Endothelial cell of umbilical vein (primary cell): ENCODE results near the gene PRKCG. TPM values are rescaled to one million over a fixed set of nuclear protein-coding genes. Genes with fewer than 3 reads are reported as not detected.
A peak's percentile ranks its signal among the peaks of the same experiment; 100 is the strongest.

Source experiments
- BruUV-seq: library from RNA; stranded (reverse); fragments of 400-500 nt; replicated peaks from 2 replicates; lab custom pipeline; 2021; lab: Mats Ljungman, UMichigan
- CTCF ChIA-PET: fragments of 300-600, 350-600 bp; sonication (Branson Sonifier 250); formaldehyde crosslinking; loops from one replicate; lab custom pipeline; 2021; ENCODE audit warnings: antibody characterized with exemption, inconsistent platforms; lab: Charles Lee
- POLR2A ChIA-PET: fragments of 300-600, 350-600 bp; sonication (Branson Sonifier 250); formaldehyde crosslinking; loops from one replicate; lab custom pipeline; 2021; ENCODE audit warnings: antibody characterized with exemption, inconsistent platforms; lab: Charles Lee
- DNase-seq: peaks from one replicate; pipeline ENCODE4 v3.0.0-alpha.2; 2011; ENCODE audit warnings: low read depth, low spot score
- FAIRE-seq: peaks from 2 replicates; lab custom pipeline; 2011; peaks lifted over from hg19 to GRCh38; lab: Jason Lieb, UNC
- H2AFZ ChIP-seq: 2 replicates; pipeline ENCODE4 v1.6.0; 2012; ENCODE audit warnings: low read depth, low read length, control low read depth, inconsistent platforms
- H3K27ac ChIP-seq: 2 replicates; pipeline ENCODE4 v1.5.1; 2011; ENCODE audit warnings: low read depth, mild to moderate bottlenecking, control low read depth, low read length, moderate library complexity; ENCODE audit not compliant: insufficient read depth
- H3K27me3 ChIP-seq, 2 experiments: 2 replicates each; pipeline versions ENCODE4 v1.6.0 to v1.6.1; 2011; ENCODE audit warnings: low read length in 2 of 2, mixed read lengths in 1 of 2; ENCODE audit not compliant: control insufficient read depth in 2 of 2, insufficient read depth in 2 of 2
- H3K36me3 ChIP-seq, 2 experiments: 2 replicates in 1 of 2; 3 replicates in 1 of 2; pipeline ENCODE4 v1.5.1; 2011; ENCODE audit warnings: low read length in 2 of 2, mild to moderate bottlenecking in 1 of 2, moderate library complexity in 1 of 2; ENCODE audit not compliant: control insufficient read depth in 2 of 2, insufficient read depth in 2 of 2; ENCODE audit errors: extremely low read depth in 1 of 2
- H3K4me1 ChIP-seq: 3 replicates; pipeline ENCODE4 v1.5.1; 2011; ENCODE audit warnings: mild to moderate bottlenecking, low read length; ENCODE audit not compliant: control insufficient read depth, insufficient read depth; ENCODE audit errors: extremely low read depth
- H3K4me2 ChIP-seq: 2 replicates; pipeline ENCODE4 v1.6.1; 2011; ENCODE audit warnings: low read length, control low read depth, mixed read lengths; ENCODE audit not compliant: insufficient read depth
- H3K4me3 ChIP-seq, 3 experiments: fragments of 200-600 bp in 1 of 3; sonication (generic), shearing (Covaris generic) in 1 of 3; replicated peaks in 1 of 3; 2 replicates each; pipeline ENCODE4 v1.5.1; 2011 to 2016; ENCODE audit warnings: control low read depth in 3 of 3, low read length in 3 of 3, mild to moderate bottlenecking in 2 of 3, inconsistent platforms in 1 of 3, low read depth in 1 of 3, moderate library complexity in 1 of 3; ENCODE audit not compliant: insufficient read depth in 1 of 3
- H3K79me2 ChIP-seq: 2 replicates; pipeline ENCODE4 v1.6.0; 2012; ENCODE audit warnings: low read length, inconsistent platforms; ENCODE audit not compliant: control insufficient read depth, insufficient read depth
- H3K9ac ChIP-seq: replicated peaks from 2 replicates; pipeline ENCODE3; 2011; ENCODE audit warnings: low read length, control low read depth; ENCODE audit not compliant: insufficient read depth; ENCODE audit errors: extremely low read depth
- H3K9me1 ChIP-seq: replicated peaks from 3 replicates; pipeline ENCODE4 v1.6.0; 2011; ENCODE audit warnings: mild to moderate bottlenecking, low read length; ENCODE audit not compliant: control insufficient read depth, insufficient read depth; ENCODE audit errors: extremely low read depth
- H3K9me3 ChIP-seq: replicated peaks from 2 replicates; pipeline ENCODE4 v1.5.1; 2012; ENCODE audit warnings: low read length, inconsistent platforms; ENCODE audit not compliant: control insufficient read depth, insufficient read depth
- H4K20me1 ChIP-seq: replicated peaks from 2 replicates; pipeline ENCODE3; 2011; ENCODE audit warnings: mild to moderate bottlenecking, low read length; ENCODE audit not compliant: control insufficient read depth, insufficient read depth; ENCODE audit errors: extremely low read depth
- EZH2 ChIP-seq: IDR thresholded peaks from 2 replicates; pipeline ENCODE4 v1.6.1; 2012; ENCODE audit warnings: borderline replicate concordance, low read depth, mild to moderate bottlenecking, moderate library complexity, low read length, inconsistent platforms; ENCODE audit not compliant: severe bottlenecking
- FOS ChIP-seq: IDR thresholded peaks from 2 replicates; pipeline ENCODE4 v1.6.1; 2011; ENCODE audit warnings: mild to moderate bottlenecking, low read length, moderate library complexity, borderline replicate concordance; ENCODE audit not compliant: insufficient read depth
- GATA2 ChIP-seq: IDR thresholded peaks from 2 replicates; pipeline ENCODE4 v1.7.0; 2011; ENCODE audit warnings: low read depth, mild to moderate bottlenecking, moderate library complexity, mixed read lengths, low read length; ENCODE audit not compliant: insufficient read length, insufficient read depth
- JUN ChIP-seq: IDR thresholded peaks from 2 replicates; pipeline ENCODE4 v1.6.1; 2011; ENCODE audit warnings: borderline replicate concordance, low read depth; ENCODE audit not compliant: insufficient read length, insufficient read depth
- MYC ChIP-seq: IDR thresholded peaks from one replicate; pipeline ENCODE4 v1.6.1; 2011; ENCODE audit warnings: mild to moderate bottlenecking, low read depth, low read length
- POLR2A ChIP-seq: IDR thresholded peaks from 2 replicates; pipeline ENCODE4 v1.6.1; 2012; ENCODE audit warnings: low read depth, mild to moderate bottlenecking, control low read depth, low read length
- POLR2AphosphoS5 ChIP-seq: IDR thresholded peaks from 2 replicates; pipeline ENCODE4 v1.6.1; 2012; ENCODE audit warnings: low read depth, mild to moderate bottlenecking, control low read depth, low read length, moderate library complexity; ENCODE audit not compliant: insufficient read depth
- dilution Hi-C: fragments of 300-500 bp; cut with MboI; formaldehyde crosslinking; loops from one replicate; pipeline ENCODE4 v1.15.0; 2019; ENCODE audit warnings: low sequenced_read_pairs; ENCODE audit not compliant: extremely low pct_ligation_motif_present
- intact Hi-C: fragments of 100-400 bp; cut with micrococcal nuclease; formaldehyde crosslinking; loops from one replicate; pipeline ENCODE4 v1.10.0; 2022
- polyA plus RNA-seq, 4 experiments: library from polyadenylated mRNA; depleted of rRNA in 3 of 4; stranded (reverse) in 3 of 4; unstranded in 1 of 4; fragments of >200 nt; gene quantifications; 2 replicates each; pipeline versions ENCODE4 v1.2.1 to v1.2.3, GENCODE V29; 2011 to 2012; ENCODE audit warnings: missing spikeins in 1 of 4
- total RNA-seq: library from RNA; stranded (reverse); gene quantifications from 2 replicates; pipeline ENCODE4 v1.2.3, GENCODE V29; 2021
- TF ChIP-seq, protein P1 (sequence below), 2 donors: IDR thresholded peaks; 1 replicate in 1 of 2; 2 replicates in 1 of 2; pipeline ENCODE4 v1.5.1; 2011; ENCODE audit warnings: low read length in 2 of 2, mild to moderate bottlenecking in 2 of 2, moderate library complexity in 2 of 2, control low read depth in 1 of 2, inconsistent platforms in 1 of 2, low read depth in 1 of 2; ENCODE audit not compliant: insufficient read depth in 1 of 2; ENCODE audit errors: extremely low read depth in 1 of 2
- TF ChIP-seq, protein P2 (sequence below): IDR thresholded peaks from 2 replicates; pipeline ENCODE4 v1.6.1; 2011; ENCODE audit not compliant: insufficient read depth, insufficient read length

Gene PRKCG
- total and polyA plus RNA-seq, 2 donors (not counting 3 experiments of a cell fraction or from before 2014, with no cell fraction given) = 0.07 TPM; not detected in 1

DNA sequence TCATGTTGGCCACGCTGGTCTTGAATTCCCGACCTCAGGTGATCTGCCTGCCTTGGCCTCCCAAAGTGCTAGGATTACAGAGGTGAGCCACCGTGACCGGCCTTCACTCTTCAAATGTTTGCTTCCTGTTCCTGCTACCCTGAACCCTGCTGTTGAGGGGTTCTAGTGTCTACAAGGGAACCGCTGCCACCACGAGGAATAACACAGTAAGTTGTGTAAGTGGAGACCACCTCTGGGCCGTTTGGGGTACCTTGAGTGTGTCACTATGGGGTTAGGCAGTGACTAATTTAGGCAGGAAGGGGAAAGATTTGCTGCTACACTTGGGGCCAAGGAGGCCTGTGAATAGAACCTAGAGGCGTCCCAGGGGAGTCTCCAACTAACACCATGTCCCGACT lies 16.5 kb upstream of the PRKCG start:
- no peaks in the 10 kb centered on the region for H3K36me3 ChIP-seq
- peak overlapping the region; percentile 98 for H3K9ac ChIP-seq
- POLR2A ChIA-PET = no interaction called here
- no TSS peak for BruUV-seq
- peak overlapping the region; percentile 78 for H3K4me2 ChIP-seq
- no peaks in the 10 kb centered on the region for H3K9me3 ChIP-seq
- H3K27me3 ChIP-seq = no peaks in the 10 kb centered on the region
- FAIRE-seq = no peak
- peak overlapping the region; percentile 78 for H2AFZ ChIP-seq
- H3K27ac ChIP-seq = no peak overlapping the region
- CTCF ChIA-PET = interaction anchor here (0.8 to 3.1 kb wide), 9 partner anchors 9 to 164 kb away, joined by 3 to 23 read pairs (median 3); no protein-coding TSS in a partner anchor
- dilution Hi-C loops = no loop called here
- no peak for TF ChIP-seq EZH2
- no peak for TF ChIP-seq FOS
- TF ChIP-seq MYC = no peak
- TF ChIP-seq GATA2 = no peak
- TF ChIP-seq, protein P1, sequence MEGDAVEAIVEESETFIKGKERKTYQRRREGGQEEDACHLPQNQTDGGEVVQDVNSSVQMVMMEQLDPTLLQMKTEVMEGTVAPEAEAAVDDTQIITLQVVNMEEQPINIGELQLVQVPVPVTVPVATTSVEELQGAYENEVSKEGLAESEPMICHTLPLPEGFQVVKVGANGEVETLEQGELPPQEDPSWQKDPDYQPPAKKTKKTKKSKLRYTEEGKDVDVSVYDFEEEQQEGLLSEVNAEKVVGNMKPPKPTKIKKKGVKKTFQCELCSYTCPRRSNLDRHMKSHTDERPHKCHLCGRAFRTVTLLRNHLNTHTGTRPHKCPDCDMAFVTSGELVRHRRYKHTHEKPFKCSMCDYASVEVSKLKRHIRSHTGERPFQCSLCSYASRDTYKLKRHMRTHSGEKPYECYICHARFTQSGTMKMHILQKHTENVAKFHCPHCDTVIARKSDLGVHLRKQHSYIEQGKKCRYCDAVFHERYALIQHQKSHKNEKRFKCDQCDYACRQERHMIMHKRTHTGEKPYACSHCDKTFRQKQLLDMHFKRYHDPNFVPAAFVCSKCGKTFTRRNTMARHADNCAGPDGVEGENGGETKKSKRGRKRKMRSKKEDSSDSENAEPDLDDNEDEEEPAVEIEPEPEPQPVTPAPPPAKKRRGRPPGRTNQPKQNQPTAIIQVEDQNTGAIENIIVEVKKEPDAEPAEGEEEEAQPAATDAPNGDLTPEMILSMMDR (IDR thresholded peaks at IDR 0.05; ENCODE audit: extremely low read depth in 1 of 2, insufficient read depth in 1 of 2, low read depth in 1 of 2, low read length in 2 of 2) = no peak
- TF ChIP-seq POLR2A = no peak
- no peak for TF ChIP-seq JUN
- no peak for TF ChIP-seq POLR2AphosphoS5
- TF ChIP-seq, protein P2, sequence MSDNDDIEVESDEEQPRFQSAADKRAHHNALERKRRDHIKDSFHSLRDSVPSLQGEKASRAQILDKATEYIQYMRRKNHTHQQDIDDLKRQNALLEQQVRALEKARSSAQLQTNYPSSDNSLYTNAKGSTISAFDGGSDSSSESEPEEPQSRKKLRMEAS = no peak
- H4K20me1 ChIP-seq = no peaks in the 10 kb centered on the region
- H3K9me1 ChIP-seq = no peaks in the 10 kb centered on the region
- peaks cover 17% of the 10 kb centered on the region for H3K79me2 ChIP-seq
- peaks cover 15% of the 10 kb centered on the region for H3K4me1 ChIP-seq
- intact Hi-C loops = loop anchor here (5.0 kb wide), 1 partner anchor 597 kb away; the partner anchor contains the start of gene LENG9
- no peak for DNase-seq
- H3K4me3 ChIP-seq = no peak overlapping the region
